SK-N-SH (cell line): Measurements from ENCODE around the gene TMEM259. TPM values are rescaled to one million over a fixed set of nuclear protein-coding genes. Genes with fewer than 3 reads are reported as not detected.
A peak's percentile ranks its signal among the peaks of the same experiment; 100 is the strongest.

Source experiments
- CTCF ChIA-PET: fragments of 300-600, 350-600 bp; formaldehyde crosslinking; extraction: SDS; loops from one replicate; lab custom pipeline; 2021; lab: Yijun Ruan, JAX
- POLR2A ChIA-PET: fragments of 350-600 bp; sonication (Branson Sonifier 250); formaldehyde crosslinking; extraction: SDS; loops from one replicate; lab custom pipeline; 2020; ENCODE audit warnings: antibody characterized with exemption, inconsistent platforms; lab: Yijun Ruan, JAX
- DNase-seq: peaks from one replicate; pipeline ENCODE4 v3.0.0; 2012
- H2AFZ ChIP-seq: fragments of 200-600 bp; sonication (generic); 2 replicates; pipeline ENCODE4 v1.8.1; 2016; ENCODE audit warnings: antibody characterized with exemption, mild to moderate bottlenecking, low read depth
- H3F3A ChIP-seq: fragments of 200-600 bp; sonication (generic); replicated peaks from 2 replicates; pipeline ENCODE3; 2016; ENCODE audit warnings: antibody characterized with exemption, mild to moderate bottlenecking; ENCODE audit not compliant: insufficient read depth
- H3K27ac ChIP-seq, 2 experiments: fragments of 200-500 bp in 1 of 2; fragments of 200-600 bp in 1 of 2; sonication (Bioruptor generic) in 1 of 2; sonication (generic), shearing (Covaris generic) in 1 of 2; 2 replicates each; pipeline versions ENCODE4 v1.5.1 to v1.6.1; 2014 to 2016; ENCODE audit warnings: low read depth in 2 of 2, inconsistent platforms in 1 of 2, low read length in 1 of 2, mild to moderate bottlenecking in 1 of 2, mixed read lengths in 1 of 2
- H3K27me3 ChIP-seq: fragments of 200-600 bp; sonication (generic), shearing (Covaris generic); 2 replicates; pipeline ENCODE4 v1.6.1; 2016; ENCODE audit warnings: mixed run types; ENCODE audit not compliant: insufficient read depth
- H3K36me3 ChIP-seq, 2 experiments: fragments of 200-500 bp in 1 of 2; fragments of 200-600 bp in 1 of 2; sonication (Bioruptor generic) in 1 of 2; sonication (generic) in 1 of 2; replicated peaks in 1 of 2; 2 replicates each; pipeline versions ENCODE3 to v1.5.1; 2014 to 2016; ENCODE audit warnings: low read length in 1 of 2, mild to moderate bottlenecking in 1 of 2; ENCODE audit not compliant: insufficient read depth in 2 of 2, control insufficient read depth in 1 of 2
- H3K4me1 ChIP-seq, 2 experiments: fragments of 200-500 bp in 1 of 2; fragments of 200-600 bp in 1 of 2; sonication (Bioruptor generic) in 1 of 2; sonication (generic), shearing (Covaris generic) in 1 of 2; 2 replicates each; pipeline versions ENCODE4 v1.5.1 to v1.6.1; 2014 to 2016; ENCODE audit warnings: low read depth in 1 of 2, low read length in 1 of 2, mixed run types in 1 of 2; ENCODE audit not compliant: insufficient read depth in 2 of 2, control insufficient read depth in 1 of 2
- H3K4me2 ChIP-seq: fragments of 200-600 bp; sonication (generic), shearing (Covaris generic); 2 replicates; pipeline ENCODE4 v1.6.1; 2017; ENCODE audit warnings: mixed run types
- H3K4me3 ChIP-seq, 2 experiments: fragments of 200-500 bp in 1 of 2; fragments of 200-600 bp in 1 of 2; sonication (Bioruptor generic) in 1 of 2; sonication (generic), shearing (Covaris generic) in 1 of 2; 2 replicates each; pipeline versions ENCODE4 v1.5.1 to v1.8.1; 2014 to 2016; ENCODE audit warnings: low read depth in 2 of 2, inconsistent platforms in 1 of 2, low read length in 1 of 2, mild to moderate bottlenecking in 1 of 2, mixed read lengths in 1 of 2, moderate library complexity in 1 of 2
- H3K79me2 ChIP-seq: fragments of 200-600 bp; sonication (generic); 2 replicates; pipeline ENCODE4 v1.8.1; 2017; ENCODE audit warnings: mild to moderate bottlenecking; ENCODE audit not compliant: insufficient read depth
- H3K9ac ChIP-seq: fragments of 200-600 bp; sonication (generic); 2 replicates; pipeline ENCODE4 v1.6.1; 2017; ENCODE audit warnings: mixed run types
- H3K9me2 ChIP-seq: fragments of 200-600 bp; sonication (generic); 2 replicates; pipeline ENCODE4 v1.6.1; 2017; ENCODE audit warnings: mixed run types
- H3K9me3 ChIP-seq: fragments of 200-600 bp; sonication (generic); 2 replicates; pipeline ENCODE4 v1.6.1; 2017; ENCODE audit warnings: mixed run types, mild to moderate bottlenecking, moderate library complexity
- H4K20me1 ChIP-seq: fragments of 200-600 bp; sonication (generic); 2 replicates; pipeline ENCODE4 v1.6.1; 2017; ENCODE audit warnings: mild to moderate bottlenecking, mixed run types; ENCODE audit not compliant: insufficient read depth
- GABPA ChIP-seq: IDR thresholded peaks from 2 replicates; pipeline ENCODE4 v1.4.0; 2012; ENCODE audit warnings: low read depth, mild to moderate bottlenecking
- TCF12 ChIP-seq: IDR thresholded peaks from 2 replicates; pipeline ENCODE4 v1.4.0; 2012
- TEAD4 ChIP-seq: IDR thresholded peaks from 2 replicates; pipeline ENCODE4 v1.4.0; 2012; ENCODE audit warnings: mild to moderate bottlenecking, borderline replicate concordance; ENCODE audit not compliant: insufficient read depth
- ZBTB33 ChIP-seq: IDR thresholded peaks from 2 replicates; pipeline ENCODE4 v1.4.0; 2012; ENCODE audit warnings: low read depth, borderline replicate concordance
- WGBS: methylation state at CpG from one replicate; pipeline ENCODE4 v1.1.6; 2017; ENCODE audit warnings: low lambda C conversion rate; 5-methylcytosine and 5-hydroxymethylcytosine counted together
- polyA plus RNA-seq, 3 experiments: library from polyadenylated mRNA; depleted of rRNA; stranded (reverse); fragments of >200 nt; gene quantifications; 2 replicates each; pipeline ENCODE4 v1.2.3, GENCODE V29; 2012
- TF ChIP-seq, protein P1 (sequence below): fragments of 150-350 bp; IDR thresholded peaks from 2 replicates; pipeline ENCODE4 v1.6.1; 2017; ENCODE audit warnings: antibody characterized with exemption, low read length, low read depth, borderline replicate concordance
- TF ChIP-seq, protein P2 (sequence below): IDR thresholded peaks from 2 replicates; pipeline ENCODE4 v1.4.0; 2012; ENCODE audit warnings: low read depth, borderline replicate concordance

The TMEM259 gene
- polyA plus RNA-seq, 1 of the 3 experiments (the other 2 are of a cell fraction) = 138 TPM

DNA sequence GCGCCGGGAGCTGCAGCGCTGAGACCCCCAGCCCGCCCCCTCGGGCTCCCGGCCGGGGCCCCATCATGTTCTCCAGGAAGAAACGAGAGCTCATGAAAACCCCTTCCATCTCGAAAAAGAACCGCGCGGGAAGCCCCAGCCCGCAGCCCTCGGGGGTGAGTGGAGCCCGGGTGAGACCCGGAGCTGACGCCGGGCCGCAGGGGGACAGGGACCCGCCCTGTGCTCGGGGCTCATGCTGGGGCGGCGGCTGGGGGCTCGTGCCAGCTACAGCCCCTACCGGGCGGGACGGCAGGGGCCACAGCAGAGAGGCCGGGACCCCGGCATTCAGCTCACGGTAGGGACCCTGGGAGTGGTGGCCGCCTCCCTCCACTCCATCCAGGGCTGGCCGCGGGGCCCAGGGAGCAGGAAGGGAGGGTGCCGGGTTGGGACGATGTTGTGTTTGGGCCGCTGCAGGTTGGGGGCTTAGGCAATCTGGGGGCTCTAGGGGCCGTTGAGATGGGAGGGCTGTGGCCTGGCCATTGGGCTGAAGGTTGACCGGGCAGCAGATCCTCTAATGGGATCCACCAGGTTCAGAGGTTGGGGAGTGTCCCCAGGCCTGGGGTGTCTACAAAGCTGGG is 46.5 kb upstream of the TMEM259 start:
- peak overlapping the region; percentile 69 for H3K4me2 ChIP-seq
- H3K4me1 ChIP-seq = peaks cover 0 to 20% of the 10 kb centered on the region in 2 experiments; a peak in 1 of 4 replicates
- no peaks in the 10 kb centered on the region for H4K20me1 ChIP-seq
- H3K27me3 ChIP-seq = peaks cover 37% of the 10 kb centered on the region
- no peak overlapping the region for H3K9ac ChIP-seq
- H3F3A ChIP-seq = peaks cover 19% of the 10 kb centered on the region
- no CpG with 5 or more reads among the region's 38 CpGs for WGBS
- H3K4me3 ChIP-seq = peak overlapping the region; percentile 24 to 26; a peak in 3 of 4 replicates
- TF ChIP-seq GABPA = no peak
- TF ChIP-seq TEAD4 = no peak
- TF ChIP-seq ZBTB33 = no peak
- TF ChIP-seq, protein P1, sequence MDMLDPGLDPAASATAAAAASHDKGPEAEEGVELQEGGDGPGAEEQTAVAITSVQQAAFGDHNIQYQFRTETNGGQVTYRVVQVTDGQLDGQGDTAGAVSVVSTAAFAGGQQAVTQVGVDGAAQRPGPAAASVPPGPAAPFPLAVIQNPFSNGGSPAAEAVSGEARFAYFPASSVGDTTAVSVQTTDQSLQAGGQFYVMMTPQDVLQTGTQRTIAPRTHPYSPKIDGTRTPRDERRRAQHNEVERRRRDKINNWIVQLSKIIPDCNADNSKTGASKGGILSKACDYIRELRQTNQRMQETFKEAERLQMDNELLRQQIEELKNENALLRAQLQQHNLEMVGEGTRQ = no peak
- no peak for DNase-seq
- no peaks in the 10 kb centered on the region for H3K79me2 ChIP-seq
- H3K36me3 ChIP-seq = no peaks in the 10 kb centered on the region
- H3K9me2 ChIP-seq = no peaks in the 10 kb centered on the region
- POLR2A ChIA-PET = interaction anchor here (0.9 kb wide), 1 partner anchor 10 kb away, joined by 5 read pairs; no protein-coding TSS in a partner anchor
- no peak overlapping the region for H2AFZ ChIP-seq
- no peak overlapping the region for H3K27ac ChIP-seq
- CTCF ChIA-PET = interaction anchor here (1.0 to 3.5 kb wide), 5 partner anchors 9 to 126 kb away, joined by 4 to 24 read pairs (median 5); no protein-coding TSS in a partner anchor
- H3K9me3 ChIP-seq = no peaks in the 10 kb centered on the region

- Histone ChIP-seq H3K4me2 (peak within 1 kb of the TSS; percentile 69), H4K20me1 (no peaks in the 10 kb centered on the region), H3K9me3 (no peaks in the 10 kb centered on the region), H3K4me3 (peak within 1 kb of the TSS; percentile 24 to 26; a peak in 3 of 4 replicates), H3K9me2 (no peaks in the 10 kb centered on the region), H3K79me2 (no peaks in the 10 kb centered on the region), H2AFZ (no peak within 1 kb of the TSS), H3K27ac (no peak within 1 kb of the TSS), H3K27me3 (peaks cover 37% of the 10 kb centered on the region), H3K9ac (no peak within 1 kb of the TSS), H3K4me1 (peaks cover 0 to 20% of the 10 kb centered on the region in 2 experiments; a peak in 1 of 4 replicates), H3K36me3 (no peaks in the 10 kb centered on the region), H3F3A (peaks cover 13% of the 10 kb centered on the region)
- no peak for TF ChIP-seq TCF12
- TF ChIP-seq, protein P2, sequence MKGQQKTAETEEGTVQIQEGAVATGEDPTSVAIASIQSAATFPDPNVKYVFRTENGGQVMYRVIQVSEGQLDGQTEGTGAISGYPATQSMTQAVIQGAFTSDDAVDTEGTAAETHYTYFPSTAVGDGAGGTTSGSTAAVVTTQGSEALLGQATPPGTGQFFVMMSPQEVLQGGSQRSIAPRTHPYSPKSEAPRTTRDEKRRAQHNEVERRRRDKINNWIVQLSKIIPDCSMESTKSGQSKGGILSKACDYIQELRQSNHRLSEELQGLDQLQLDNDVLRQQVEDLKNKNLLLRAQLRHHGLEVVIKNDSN = peak; percentile 62
- peak; percentile 66 for DNase-seq
- CTCF ChIA-PET = interaction anchor here (1.0 to 3.5 kb wide), 6 partner anchors 9 to 127 kb away, joined by 4 to 24 read pairs (median 5); no protein-coding TSS in a partner anchor
- 12% methylated on average over 6 of the region's 61 CpGs for WGBS
- POLR2A ChIA-PET = interaction anchor here (0.9 kb wide), 1 partner anchor 10 kb away, joined by 5 read pairs; no protein-coding TSS in a partner anchor
These were observed 45.9 kb upstream of the TMEM259 start, which contains the start of gene ARHGAP45 for GRCh38 chr19:1066748-1067340. ARHGAP45 (plus strand) TSS chr19:1067167; CDS start chr19:1067406, 239 bp downstream.
